GM19023 (cell line): Measurements from ENCODE around the gene NQO1.

ENCODE experiments used
- ATAC-seq: cut with Tn5 transposase; IDR thresholded peaks from one replicate; pipeline ENCODE4 v1.9.1; 2021; ENCODE audit warnings: mild to moderate bottlenecking, moderate library complexity; ENCODE audit not compliant: unreplicated experiment

NQO1 gene

DNA sequence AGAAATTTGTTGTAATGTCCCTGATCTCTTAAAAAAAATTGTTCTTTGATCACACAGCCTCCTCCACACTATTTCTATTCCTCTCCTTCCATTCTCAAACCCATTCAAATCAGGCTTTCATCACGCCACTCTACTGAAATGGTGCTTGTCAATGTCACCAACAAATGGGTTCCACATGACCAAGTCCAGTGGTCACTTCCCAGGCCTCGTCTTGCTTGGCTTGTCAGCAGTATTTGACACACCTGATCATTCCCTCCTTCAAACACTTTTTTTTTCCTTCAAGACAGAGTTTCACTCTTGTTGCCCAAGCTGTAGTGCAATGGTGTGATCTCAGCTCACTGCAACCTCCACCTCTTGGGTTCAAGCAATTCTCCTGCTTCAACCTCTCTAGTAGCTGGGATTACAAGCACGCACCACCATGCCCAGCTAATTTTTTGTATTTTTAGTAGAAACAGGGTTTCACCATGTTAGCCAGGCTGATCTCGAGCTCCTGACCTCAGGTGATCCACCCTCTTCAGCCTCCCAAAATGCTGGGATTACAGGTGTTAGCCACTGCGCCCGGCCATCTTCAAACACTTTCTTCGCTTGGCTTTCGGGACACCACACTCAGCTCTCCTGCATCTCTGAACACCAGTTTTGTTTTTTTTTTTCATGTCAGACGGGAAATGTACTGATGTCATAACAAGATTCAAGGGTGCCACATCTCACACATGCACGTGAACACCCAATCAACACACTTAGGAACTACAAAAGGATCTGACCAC lies 18.3 kb downstream of the NQO1 start:
- ATAC-seq, result no peak

DNA sequence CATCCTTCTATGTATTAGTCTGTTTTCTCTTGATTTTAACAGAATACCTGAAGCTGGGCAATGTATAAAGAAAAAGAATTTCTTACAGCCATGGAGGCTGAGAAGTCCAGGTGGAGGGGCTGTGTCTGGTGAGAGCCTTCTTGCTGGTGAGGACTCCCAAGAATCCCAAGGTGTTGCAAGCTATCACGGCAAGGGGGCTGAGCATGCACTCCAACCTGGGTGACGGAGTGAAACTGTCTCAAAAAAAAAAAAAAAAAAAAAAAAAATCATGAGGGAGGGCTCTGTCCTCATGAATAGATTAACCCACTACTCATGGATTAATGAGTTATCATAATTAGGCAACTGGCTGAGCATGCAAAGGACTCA lies 19.4 kb downstream of the NQO1 start:
- ATAC-seq, result no peak

DNA sequence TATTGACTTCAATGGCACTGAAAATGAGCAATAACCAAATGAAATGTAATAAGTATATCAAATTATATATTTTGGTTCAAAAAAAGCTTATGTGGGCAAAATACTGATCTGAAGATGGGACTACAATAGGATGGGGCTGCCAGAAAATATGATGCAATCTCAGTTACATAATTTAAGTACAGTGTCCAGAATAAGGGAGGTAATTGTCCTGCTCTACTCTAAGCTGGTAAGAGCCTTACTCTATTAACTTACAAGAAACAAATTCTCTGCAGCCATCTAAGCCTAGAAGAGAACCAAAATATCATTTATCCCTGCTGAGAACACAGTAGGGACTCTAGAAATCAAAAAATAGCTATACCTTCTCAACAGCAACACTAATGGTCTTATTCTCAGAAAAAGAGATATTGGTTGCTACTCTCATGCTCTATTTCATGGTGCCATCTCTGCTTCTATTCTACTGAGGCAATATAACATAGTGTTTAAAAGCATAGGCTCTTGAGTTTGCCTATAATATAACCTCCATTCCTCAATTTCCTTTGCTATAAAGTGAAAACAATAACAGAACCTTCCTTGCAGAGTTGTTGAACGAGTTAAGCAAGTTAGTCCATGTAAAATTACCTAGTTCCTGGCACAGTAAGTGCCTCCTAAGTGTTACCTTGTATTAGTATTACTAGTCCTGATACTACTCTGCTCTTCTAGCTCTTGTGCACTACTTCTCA lies 19.9 kb downstream of the NQO1 start:
- no peak for ATAC-seq

- ATAC-seq, result no peak
These were observed 22.7 kb downstream of the NQO1 start for GRCh38 chr16:69703638-69704037.

DNA sequence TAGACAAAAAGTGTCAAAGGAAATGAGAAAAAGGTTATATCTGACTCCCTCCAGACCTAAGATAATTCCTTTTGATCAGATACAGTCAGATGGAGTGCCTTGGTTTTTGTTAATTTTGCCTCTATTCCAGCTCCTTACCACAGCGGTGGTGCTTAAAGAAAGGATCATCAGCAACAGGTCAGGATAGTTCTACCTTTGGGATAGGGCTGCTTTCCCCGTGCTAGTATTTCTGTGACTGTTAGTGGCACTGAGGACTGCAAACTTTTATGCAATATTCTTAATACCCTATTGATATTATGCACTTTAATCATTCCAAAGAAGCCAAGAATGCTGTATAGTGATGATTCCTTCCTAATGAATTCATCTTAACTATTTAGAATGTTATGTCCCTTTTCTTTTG lies 24.5 kb downstream of the NQO1 start:
- no peak for ATAC-seq

DNA sequence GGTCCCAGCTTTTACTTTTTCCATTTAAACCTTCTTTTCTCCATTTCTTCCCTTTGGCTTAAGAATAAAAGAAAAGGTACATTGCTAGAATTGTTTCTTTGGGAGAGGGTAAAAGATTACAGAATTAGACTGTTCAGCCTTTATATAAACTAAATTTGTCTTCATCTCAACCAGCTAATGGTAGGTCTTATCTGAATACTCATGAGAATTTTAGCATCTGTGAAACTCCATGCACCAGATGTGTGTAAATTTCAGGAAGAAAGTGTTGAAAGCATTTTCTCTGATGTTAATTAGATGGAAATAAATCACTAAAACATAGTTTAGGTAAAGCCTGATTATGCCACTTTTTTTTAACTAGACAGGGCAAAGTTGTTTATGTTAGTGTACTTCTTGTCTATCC lies 24.9 kb downstream of the NQO1 start:
- no peak for ATAC-seq

DNA sequence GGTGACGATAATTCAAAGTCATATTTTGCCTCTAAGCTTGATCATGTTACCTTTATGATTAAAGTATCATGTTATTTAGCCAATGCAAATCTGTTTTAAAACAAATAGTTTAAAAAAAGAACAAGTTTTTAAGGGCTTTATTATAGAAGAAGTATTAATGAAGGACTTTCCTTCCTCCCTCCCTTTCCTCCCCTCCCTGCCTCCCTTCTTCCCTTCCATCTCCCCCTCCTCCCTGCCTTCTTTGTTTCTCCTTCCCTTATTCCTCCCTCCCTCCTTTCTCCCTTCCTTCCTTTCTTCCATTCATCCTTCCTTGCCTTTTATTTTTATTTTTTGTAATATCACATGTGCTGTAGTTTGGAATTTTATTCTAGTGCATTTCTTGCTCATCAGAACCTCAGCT lies 26.4 kb downstream of the NQO1 start:
- ATAC-seq, result no peak

GRCh38 chr16:69698404-69698803 lies 28.0 kb downstream of the NQO1 start:
- no peak for ATAC-seq

DNA sequence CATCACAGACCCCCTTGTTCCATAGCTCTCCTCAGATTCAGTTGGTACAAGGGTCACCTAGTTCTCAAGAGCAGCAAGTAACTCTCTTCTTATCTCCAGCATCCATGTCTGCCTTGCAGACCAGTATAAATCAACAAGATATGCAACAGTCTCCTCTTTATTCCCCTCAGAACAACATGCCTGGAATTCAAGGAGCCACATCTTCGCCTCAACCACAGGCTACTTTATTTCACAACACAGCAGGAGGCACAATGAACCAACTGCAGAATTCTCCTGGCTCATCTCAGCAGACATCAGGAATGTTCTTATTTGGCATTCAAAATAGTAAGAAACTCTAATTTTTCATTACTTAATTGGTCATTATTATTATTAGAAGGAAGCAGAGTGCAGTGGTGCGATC lies 32.4 kb downstream of the NQO1 start:
- no peak for ATAC-seq

GRCh38 chr16:69691980-69692911 lies 34.1 kb downstream of the NQO1 start:
- ATAC-seq, result no peak

- no peak for ATAC-seq
These were observed 37.8 kb downstream of the NQO1 start for GRCh38 chr16:69688589-69688988.

DNA sequence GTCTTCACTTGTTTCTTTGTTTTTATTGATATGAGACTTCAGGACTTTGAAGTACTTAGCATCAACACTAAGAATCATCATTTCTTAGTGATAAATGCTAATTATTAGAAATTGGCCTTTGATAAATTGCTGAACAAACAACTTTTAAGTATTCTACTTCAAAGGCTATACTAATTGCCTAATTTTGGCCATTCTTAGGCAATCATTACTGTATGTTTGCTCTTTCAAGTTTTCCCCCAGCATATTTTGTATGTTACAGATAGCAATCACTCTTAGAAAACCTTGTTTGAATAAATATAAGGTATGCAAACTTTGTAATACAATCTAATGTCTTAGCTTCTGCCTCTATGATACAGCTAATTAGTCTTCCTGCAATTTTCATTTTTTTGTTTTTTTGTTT lies 46.0 kb downstream of the NQO1 start:
- no peak for ATAC-seq

GRCh38 chr16:69672998-69673713 lies 53.2 kb downstream of the NQO1 start:
- no peak for ATAC-seq

DNA sequence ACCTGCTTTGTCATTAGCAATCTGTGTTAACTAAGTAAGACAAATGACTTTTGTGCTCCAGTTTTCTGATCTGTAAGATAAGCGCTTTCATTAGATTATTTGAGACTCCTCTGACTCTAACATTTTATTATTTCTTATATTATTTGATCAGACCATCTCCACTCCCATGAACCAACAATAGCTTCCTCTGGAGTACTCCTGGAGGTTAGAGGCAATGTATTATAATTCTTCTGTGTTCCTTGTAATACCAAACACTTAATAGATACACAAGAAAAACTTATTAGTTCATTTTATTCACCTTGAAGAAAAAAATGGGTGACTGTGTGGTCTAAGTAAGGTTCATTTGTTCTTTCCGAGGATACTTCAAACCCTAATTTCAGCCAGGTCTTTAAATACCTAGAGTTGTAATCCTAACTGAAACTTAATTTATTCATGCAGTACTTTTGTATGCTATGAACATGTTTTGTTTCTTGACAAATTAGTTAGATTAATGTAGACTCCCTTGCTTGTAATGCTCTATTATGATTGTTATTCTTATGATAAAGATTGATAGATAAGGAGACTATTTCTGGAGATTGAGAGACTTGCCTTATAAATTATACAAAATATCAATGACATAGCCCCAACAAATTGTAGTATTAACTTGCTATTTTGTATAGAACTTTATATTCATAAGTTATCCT lies 53.9 kb downstream of the NQO1 start:
- no peak for ATAC-seq

GRCh38 chr16:69669577-69669976 lies 56.8 kb downstream of the NQO1 start:
- no peak for ATAC-seq

DNA sequence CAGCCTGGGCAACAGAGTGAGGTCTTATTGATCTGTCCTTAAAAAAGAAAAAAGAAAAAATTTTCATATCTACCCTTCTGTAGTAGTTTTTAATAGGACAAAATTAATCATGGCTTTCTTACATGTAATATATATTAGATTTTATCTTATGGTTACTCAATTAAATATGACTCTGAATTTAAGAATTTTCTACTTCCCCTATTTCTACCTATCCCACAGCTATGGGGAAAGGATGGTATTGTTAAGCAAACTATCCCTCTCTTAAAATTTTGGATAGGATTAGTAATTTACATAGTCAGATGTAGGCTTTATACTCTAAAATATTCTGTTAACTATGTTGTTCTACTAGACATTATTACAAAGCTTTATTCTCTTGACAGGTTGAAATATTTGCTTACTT lies 62.5 kb downstream of the NQO1 start:
- no peak for ATAC-seq

DNA sequence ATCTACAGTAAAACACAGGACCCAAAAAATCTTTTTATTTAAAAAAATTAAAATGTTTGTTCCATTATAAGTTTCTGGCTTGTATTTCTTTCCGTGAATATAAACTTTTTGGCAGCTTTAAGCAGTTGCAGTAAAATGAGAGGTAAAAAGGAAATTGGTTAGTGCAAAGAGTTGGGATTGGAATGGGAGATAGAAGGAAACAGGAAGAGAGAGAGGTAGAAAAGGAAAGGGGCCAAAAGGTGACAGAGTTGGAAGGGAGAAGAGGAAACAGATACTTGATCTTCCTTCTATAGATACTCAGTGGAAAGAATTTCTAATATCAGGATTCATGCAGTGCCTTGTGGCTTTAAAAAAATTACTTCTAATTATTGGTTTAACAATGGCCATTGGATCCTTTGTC lies 63.5 kb downstream of the NQO1 start:
- no peak for ATAC-seq

GRCh38 chr16:69660166-69660565 lies 66.2 kb downstream of the NQO1 start:
- no peak for ATAC-seq
